Measurements from ENCODE around the gene SGO2. TPM values are rescaled to one million over a fixed set of nuclear protein-coding genes. Genes with fewer than 3 reads are reported as not detected.

SGO2 gene
- total RNA-seq, 2 donors from 2014 or later, result 50.2 to 58.2 TPM

- DNase-seq (ENCODE audit: low spot score in 2 of 2) (no peak), ATAC-seq (peak; percentile 56 to 61)
- Mint-ChIP-seq H3K36me3 (peaks cover 0 to 23% of the 10 kb centered on the region in 2 donors), H3K9me3 (no peaks in the 10 kb centered on the region), H3K27ac (no peak overlapping the region)
These were observed 52.8 kb downstream of the SGO2 start for GRCh38 chr2:200578778-200579177.

- no peaks in the 10 kb centered on the region for H3K9me3 Mint-ChIP-seq
- ATAC-seq (no peak), DNase-seq (ENCODE audit: low spot score in 2 of 2) (no peak)
- H3K36me3 Mint-ChIP-seq, result no peaks in the 10 kb centered on the region
- no peak overlapping the region for H3K27ac Mint-ChIP-seq
These were observed 58.6 kb downstream of the SGO2 start for GRCh38 chr2:200584639-200585038.

- DNase-seq (ENCODE audit: low spot score in 2 of 2) (no peak), ATAC-seq (no peak)
- H3K36me3 Mint-ChIP-seq, result no peaks in the 10 kb centered on the region
- no peaks in the 10 kb centered on the region for H3K9me3 Mint-ChIP-seq
- no peak overlapping the region for H3K27ac Mint-ChIP-seq
These were observed 59.3 kb downstream of the SGO2 start for GRCh38 chr2:200585340-200585729.

GRCh38 chr2:200585730-200586643 lies 60.0 kb downstream of the SGO2 start, which contains the start of gene AOX1:
Gene AOX1, plus strand, starts transcription at chr2:200586014. Its CDS starts 95 bp downstream, at chr2:200586109.
- no peaks in the 10 kb centered on the region for H3K36me3 Mint-ChIP-seq
- H3K9me3 Mint-ChIP-seq, result no peaks in the 10 kb centered on the region
- H3K27ac Mint-ChIP-seq, result peak within 1 kb of the TSS in 1 of 2 donors; percentile 69
- ATAC-seq (peak; percentile 61 to 64), DNase-seq (ENCODE audit: low spot score in 2 of 2) (peak in 1 of 2 donors; percentile 11)

- no peak for ATAC-seq
- H3K9me3 Mint-ChIP-seq, result no peaks in the 10 kb centered on the region
- no peak for DNase-seq (ENCODE audit: low spot score in 2 of 2)
- H3K27ac Mint-ChIP-seq, result peak overlapping the region in 1 of 2 donors; percentile 69
- no peaks in the 10 kb centered on the region for H3K36me3 Mint-ChIP-seq
These were observed 60.6 kb downstream of the SGO2 start for GRCh38 chr2:200586644-200586975.

GRCh38 chr2:200587007-200587616 lies 61.1 kb downstream of the SGO2 start:
- no peak for DNase-seq (ENCODE audit: low spot score in 2 of 2)
- H3K36me3 Mint-ChIP-seq, result no peaks in the 10 kb centered on the region
- ATAC-seq, result peak in 1 of 2 donors; percentile 11
- no peak overlapping the region for H3K27ac Mint-ChIP-seq
- no peaks in the 10 kb centered on the region for H3K9me3 Mint-ChIP-seq

GRCh38 chr2:200588076-200588678 lies 62.2 kb downstream of the SGO2 start:
- H3K27ac Mint-ChIP-seq, result no peak overlapping the region
- H3K9me3 Mint-ChIP-seq, result no peaks in the 10 kb centered on the region
- H3K36me3 Mint-ChIP-seq, result no peaks in the 10 kb centered on the region
- DNase-seq (ENCODE audit: low spot score in 2 of 2) (no peak), ATAC-seq (peak in 1 of 2 donors; percentile 12)

GRCh38 chr2:200590090-200590489 lies 64.1 kb downstream of the SGO2 start:
- H3K36me3 Mint-ChIP-seq, result no peaks in the 10 kb centered on the region
- no peak for DNase-seq (ENCODE audit: low spot score in 2 of 2)
- no peak overlapping the region for H3K27ac Mint-ChIP-seq
- no peaks in the 10 kb centered on the region for H3K9me3 Mint-ChIP-seq
- no peak for ATAC-seq

- DNase-seq (ENCODE audit: low spot score in 2 of 2), result no peak
- no peak for ATAC-seq
- peaks cover 0 to 5% of the 10 kb centered on the region in 2 donors for H3K9me3 Mint-ChIP-seq
- peaks cover 0 to 4% of the 10 kb centered on the region in 2 donors for H3K36me3 Mint-ChIP-seq
- no peak overlapping the region for H3K27ac Mint-ChIP-seq
These were observed 65.3 kb downstream of the SGO2 start for GRCh38 chr2:200591308-200591707.

- H3K9me3 Mint-ChIP-seq, result peaks cover 0 to 5% of the 10 kb centered on the region in 2 donors
- ATAC-seq (no peak), DNase-seq (ENCODE audit: low spot score in 2 of 2) (no peak)
- H3K27ac Mint-ChIP-seq, result no peak overlapping the region
- peaks cover 0 to 4% of the 10 kb centered on the region in 2 donors for H3K36me3 Mint-ChIP-seq
These were observed 66.5 kb downstream of the SGO2 start for GRCh38 chr2:200592406-200593075.

- no peak for DNase-seq (ENCODE audit: low spot score in 2 of 2)
- Mint-ChIP-seq H3K36me3 (peaks cover 0 to 4% of the 10 kb centered on the region in 2 donors), H3K9me3 (peaks cover 0 to 5% of the 10 kb centered on the region in 2 donors), H3K27ac (no peak overlapping the region)
- no peak for ATAC-seq
These were observed 67.9 kb downstream of the SGO2 start for GRCh38 chr2:200593905-200594304.

GRCh38 chr2:200595913-200596312 lies 69.9 kb downstream of the SGO2 start:
- no peak overlapping the region for H3K27ac Mint-ChIP-seq
- ATAC-seq (no peak), DNase-seq (ENCODE audit: low spot score in 2 of 2) (no peak)
- H3K36me3 Mint-ChIP-seq, result peaks cover 0 to 4% of the 10 kb centered on the region in 2 donors
- peaks cover 0 to 5% of the 10 kb centered on the region in 2 donors for H3K9me3 Mint-ChIP-seq

- Mint-ChIP-seq H3K27ac (no peak overlapping the region), H3K9me3 (peaks cover 0 to 5% of the 10 kb centered on the region in 2 donors), H3K36me3 (peaks cover 0 to 4% of the 10 kb centered on the region in 2 donors)
- ATAC-seq (no peak), DNase-seq (ENCODE audit: low spot score in 2 of 2) (no peak)
These were observed 71.0 kb downstream of the SGO2 start for GRCh38 chr2:200596774-200597570.

GRCh38 chr2:200599206-200599605 lies 73.2 kb downstream of the SGO2 start:
- ATAC-seq (no peak), DNase-seq (ENCODE audit: low spot score in 2 of 2) (no peak)
- Mint-ChIP-seq H3K27ac (no peak overlapping the region), H3K9me3 (peaks cover 0 to 5% of the 10 kb centered on the region in 2 donors), H3K36me3 (peaks cover 0 to 4% of the 10 kb centered on the region in 2 donors)

- peaks cover 0 to 4% of the 10 kb centered on the region in 2 donors for H3K9me3 Mint-ChIP-seq
- H3K36me3 Mint-ChIP-seq, result peaks cover 0 to 4% of the 10 kb centered on the region in 2 donors
- DNase-seq (ENCODE audit: low spot score in 2 of 2), result no peak
- no peak for ATAC-seq
- H3K27ac Mint-ChIP-seq, result no peak overlapping the region
These were observed 74.7 kb downstream of the SGO2 start for GRCh38 chr2:200600549-200601225.

All from activated naive CD4-positive, alpha-beta T cell treated with anti-CD3 and anti-CD28 coated beads, Interleukin-2, amount 50 U/mL, for 72 hours (primary cell).